Right atrium auricular region (tissue), 2 donors: ENCODE data around the gene CNNM4. TPM values are rescaled to one million over a fixed set of nuclear protein-coding genes. Genes with fewer than 3 reads are reported as not detected.

Source experiments
- DNase-seq: peaks from one replicate; pipeline ENCODE4 v3.0.0-alpha.2; 2019; ENCODE audit warnings: low spot score
- H3K27ac ChIP-seq, 2 donors: fragments of 200-600 bp; sonication (generic); 1 replicate in 1 of 2; 2 replicates in 1 of 2; pipeline ENCODE4 v1.5.1; 2016 to 2019
- H3K27me3 ChIP-seq, 2 donors: fragments of 200-600 bp; sonication (generic); one replicate each; pipeline versions ENCODE4 v1.5.1 to v1.6.0; 2017 to 2019
- H3K36me3 ChIP-seq: fragments of 200-600 bp; sonication (generic); one replicate; pipeline ENCODE4 v1.5.1; 2016
- H3K4me1 ChIP-seq, 2 donors: fragments of 200-600 bp; sonication (generic); one replicate each; pipeline versions ENCODE4 v1.5.1 to v1.6.0; 2017 to 2019
- H3K4me3 ChIP-seq, 2 donors: fragments of 200-600 bp; sonication (generic); 1 replicate in 1 of 2; 2 replicates in 1 of 2; pipeline ENCODE4 v1.5.1; 2017 to 2019; ENCODE audit warnings: mild to moderate bottlenecking in 1 of 2, moderate library complexity in 1 of 2
- H3K9me3 ChIP-seq, 2 donors: fragments of 200-600 bp; sonication (generic); one replicate each; pipeline ENCODE4 v1.5.1; 2019
- CTCF ChIP-seq, 2 donors: fragments of 200-600 bp; sonication (generic); IDR thresholded peaks; one replicate each; pipeline ENCODE4 v1.5.1; 2019; ENCODE audit warnings: antibody characterized with exemption in 2 of 2
- total RNA-seq, 2 donors: library from RNA; depleted of rRNA; stranded (reverse); fragments of >200 nt; gene quantifications; one replicate each; pipeline ENCODE4 v1.1.0, GENCODE V29; 2016

The CNNM4 gene
- total RNA-seq, 2 donors from 2014 or later, result 22.1 to 22.2 TPM

GRCh38 chr2:96759548-96759947 is 1.2 kb upstream of the CNNM4 start:
- H3K4me3 ChIP-seq, result no peak overlapping the region
- no peak for DNase-seq
- H3K4me1 ChIP-seq, result peaks cover 0 to 41% of the 10 kb centered on the region in 2 donors
- H3K27ac ChIP-seq, result no peak overlapping the region
- no peaks in the 10 kb centered on the region for H3K9me3 ChIP-seq
- no peaks in the 10 kb centered on the region for H3K27me3 ChIP-seq
- no peak for TF ChIP-seq CTCF (IDR thresholded peaks at IDR 0.05)
- H3K36me3 ChIP-seq, result no peaks in the 10 kb centered on the region

DNA sequence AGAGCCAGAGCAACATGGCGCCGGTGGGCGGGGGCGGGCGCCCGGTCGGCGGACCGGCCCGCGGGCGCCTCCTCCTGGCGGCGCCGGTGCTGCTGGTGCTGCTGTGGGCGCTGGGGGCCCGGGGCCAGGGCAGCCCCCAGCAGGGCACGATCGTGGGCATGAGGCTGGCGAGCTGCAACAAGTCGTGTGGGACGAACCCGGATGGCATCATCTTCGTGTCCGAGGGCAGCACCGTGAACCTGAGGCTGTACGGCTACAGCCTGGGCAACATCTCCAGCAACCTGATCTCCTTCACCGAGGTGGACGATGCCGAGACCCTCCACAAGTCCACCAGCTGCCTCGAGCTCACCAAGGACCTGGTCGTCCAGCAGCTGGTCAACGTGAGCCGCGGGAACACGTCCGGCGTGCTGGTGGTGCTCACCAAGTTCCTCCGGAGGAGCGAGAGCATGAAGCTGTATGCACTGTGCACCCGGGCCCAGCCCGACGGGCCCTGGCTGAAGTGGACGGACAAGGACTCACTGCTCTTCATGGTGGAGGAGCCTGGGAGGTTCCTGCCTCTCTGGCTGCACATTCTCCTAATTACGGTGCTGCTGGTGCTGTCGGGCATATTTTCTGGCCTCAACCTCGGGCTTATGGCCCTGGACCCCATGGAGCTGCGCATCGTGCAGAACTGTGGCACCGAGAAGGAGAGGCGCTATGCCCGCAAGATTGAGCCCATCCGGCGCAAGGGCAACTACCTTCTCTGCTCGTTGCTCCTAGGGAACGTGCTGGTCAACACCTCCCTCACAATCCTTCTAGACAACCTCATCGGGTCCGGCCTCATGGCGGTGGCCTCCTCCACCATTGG is 507 bp downstream of the CNNM4 start:
- peak overlapping the region; percentile 67 to 73 for H3K4me3 ChIP-seq
- peak; percentile 24 to 60 for TF ChIP-seq CTCF (IDR thresholded peaks at IDR 0.05)
- no peaks in the 10 kb centered on the region for H3K36me3 ChIP-seq
- DNase-seq, result no peak
- H3K27me3 ChIP-seq, result no peaks in the 10 kb centered on the region
- no peaks in the 10 kb centered on the region for H3K9me3 ChIP-seq
- peaks cover 0 to 43% of the 10 kb centered on the region in 2 donors for H3K4me1 ChIP-seq
- H3K27ac ChIP-seq, result peak overlapping the region; percentile 77 to 81

DNA sequence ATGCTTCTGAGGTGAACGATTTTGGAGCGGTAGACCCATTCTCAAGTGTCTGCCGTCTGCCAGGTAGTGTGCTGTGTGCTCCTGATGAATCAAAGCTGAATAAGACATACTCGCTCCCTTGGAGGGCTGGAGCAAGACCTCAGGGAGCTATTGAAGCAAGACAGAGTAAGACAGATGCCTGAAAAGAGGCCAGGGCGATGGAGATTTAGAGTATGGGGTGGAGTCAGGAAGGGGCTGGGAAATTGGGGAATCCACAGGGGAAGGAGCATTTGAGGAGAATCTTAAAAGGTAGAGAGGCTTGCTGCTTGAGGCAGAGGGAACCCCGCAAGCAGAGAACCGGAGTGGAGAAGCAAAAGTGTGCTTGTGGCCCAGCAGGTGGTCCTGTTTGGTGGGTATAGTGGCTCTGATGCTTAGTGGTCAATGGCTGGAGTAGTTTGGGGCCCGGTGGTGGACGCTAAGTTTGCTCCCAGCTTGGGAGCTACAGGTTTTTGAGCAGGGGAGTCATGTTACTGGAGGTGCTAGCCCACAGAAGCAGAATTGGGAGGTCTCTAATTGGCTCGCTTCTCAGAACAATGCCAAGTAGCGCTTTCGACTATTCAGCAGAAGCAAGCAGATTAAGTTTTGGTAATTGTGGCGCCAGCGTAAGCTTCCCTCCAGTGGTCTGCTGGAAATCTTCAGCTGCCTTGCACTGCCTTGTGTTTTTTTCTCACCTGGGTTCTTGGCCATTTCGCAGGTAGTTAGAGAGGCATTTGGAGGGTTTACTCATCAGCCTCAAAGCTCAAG is 2.0 kb downstream of the CNNM4 start:
- no peaks in the 10 kb centered on the region for H3K36me3 ChIP-seq
- no peak for TF ChIP-seq CTCF (IDR thresholded peaks at IDR 0.05)
- no peak for DNase-seq
- no peaks in the 10 kb centered on the region for H3K9me3 ChIP-seq
- H3K4me1 ChIP-seq, result peaks cover 0 to 43% of the 10 kb centered on the region in 2 donors
- H3K27me3 ChIP-seq, result no peaks in the 10 kb centered on the region
- H3K27ac ChIP-seq, result peak overlapping the region; percentile 37 to 52
- H3K4me3 ChIP-seq, result peak overlapping the region; percentile 28 to 37

- Histone ChIP-seq H3K27me3 (no peaks in the 10 kb centered on the region), H3K4me1 (peaks cover 0 to 43% of the 10 kb centered on the region in 2 donors), H3K4me3 (peak overlapping the region; percentile 28 to 37), H3K27ac (peak overlapping the region; percentile 37 to 43), H3K36me3 (no peaks in the 10 kb centered on the region), H3K9me3 (no peaks in the 10 kb centered on the region)
- DNase-seq, result no peak
- TF ChIP-seq CTCF (IDR thresholded peaks at IDR 0.05), result peak; percentile 24 to 61
Observed at GRCh38 chr2:96763511-96764252, 3.0 kb downstream of the CNNM4 start.

DNA sequence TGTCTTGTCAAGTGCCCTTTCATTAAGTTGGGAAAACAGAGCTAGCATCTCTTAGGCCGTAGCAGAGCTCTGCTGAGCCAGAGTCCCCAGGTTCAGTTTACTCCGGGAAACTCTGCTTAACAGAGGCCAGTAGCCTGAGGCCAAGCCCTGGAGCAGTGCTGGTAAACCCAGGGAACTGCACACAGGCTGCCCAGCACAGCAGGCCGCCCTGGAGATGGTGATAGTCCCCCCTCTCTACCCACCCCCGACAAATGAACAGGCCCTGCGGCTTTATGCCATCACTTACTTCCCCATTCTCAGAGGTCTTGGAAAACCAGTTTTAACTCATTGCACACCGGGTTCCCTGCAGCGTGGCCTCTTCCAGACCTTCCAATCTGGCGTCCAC is 3.5 kb downstream of the CNNM4 start:
- Histone ChIP-seq H3K36me3 (no peaks in the 10 kb centered on the region), H3K4me3 (peak overlapping the region; percentile 28 to 37), H3K27me3 (no peaks in the 10 kb centered on the region), H3K9me3 (no peaks in the 10 kb centered on the region), H3K27ac (peak overlapping the region; percentile 37 to 43), H3K4me1 (peaks cover 0 to 43% of the 10 kb centered on the region in 2 donors)
- no peak for DNase-seq
- TF ChIP-seq CTCF (IDR thresholded peaks at IDR 0.05), result no peak
